HG03457 (cell line): ENCODE data around the gene PKP1.

Source experiments
- ATAC-seq: cut with Tn5 transposase; IDR thresholded peaks from one replicate; pipeline ENCODE4 v1.9.1; 2021; ENCODE audit warnings: moderate number of reproducible peaks; ENCODE audit not compliant: unreplicated experiment

Gene PKP1

DNA sequence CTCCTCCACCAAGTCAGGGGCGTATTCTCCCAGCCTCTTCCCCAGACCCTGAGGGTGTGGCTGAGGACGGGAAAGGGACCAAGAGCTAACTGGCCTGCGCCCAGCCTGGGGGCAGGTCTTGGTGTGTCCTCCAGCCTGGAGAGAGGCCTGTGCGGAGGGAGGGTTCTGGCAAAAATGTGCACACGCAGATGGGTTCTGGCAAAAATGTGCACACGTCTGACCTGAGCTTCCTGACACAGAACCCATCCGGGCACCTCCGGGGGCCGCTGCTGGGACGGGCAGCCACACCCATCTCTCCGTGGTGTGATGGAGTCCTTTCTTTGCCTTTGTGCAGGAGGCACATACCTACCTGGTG is 23.1 kb upstream of the PKP1 start:
- no peak for ATAC-seq

- ATAC-seq, result no peak
These were observed 22.5 kb upstream of the PKP1 start for GRCh38 chr1:201260648-201261311.

DNA sequence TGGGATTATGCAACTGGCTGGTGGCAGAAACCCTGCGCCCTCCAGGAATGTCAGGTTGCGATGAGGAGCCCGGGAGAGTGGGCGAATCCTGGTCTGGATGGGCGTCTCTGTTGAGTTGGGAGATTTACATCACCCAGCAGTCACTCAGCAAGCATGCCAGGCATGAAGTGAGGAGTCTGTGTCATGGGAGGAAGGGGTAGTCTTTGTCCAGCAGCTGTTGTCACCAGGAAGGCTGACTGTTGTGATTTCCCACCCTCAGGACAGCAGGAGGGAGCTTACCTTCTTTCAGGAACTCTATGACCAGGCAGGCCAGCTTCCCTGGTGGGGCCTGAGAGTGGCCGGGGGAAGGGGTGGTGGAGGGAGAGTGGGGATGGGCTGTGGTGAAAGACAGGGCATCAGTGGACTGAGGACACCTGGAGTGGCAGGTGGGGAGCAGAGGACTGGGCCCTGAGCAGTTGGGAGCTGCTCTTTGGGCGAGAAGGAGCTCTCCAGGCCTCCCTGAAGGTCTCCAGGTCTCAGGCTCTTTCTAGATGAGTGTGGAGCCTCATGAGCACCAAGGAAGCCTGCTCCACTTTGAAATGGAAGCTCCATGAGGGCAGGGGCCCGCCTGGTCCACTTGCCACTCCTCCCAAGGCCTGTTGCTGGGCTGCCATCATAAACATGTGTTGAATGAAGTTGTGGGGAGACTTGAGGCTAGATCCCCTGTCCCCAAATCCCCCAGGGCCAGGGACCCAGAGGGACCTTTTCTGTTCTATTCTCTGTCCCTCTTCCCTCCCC is 21.3 kb upstream of the PKP1 start:
- ATAC-seq, result no peak

- no peak for ATAC-seq
These were observed 20.2 kb upstream of the PKP1 start for GRCh38 chr1:201262963-201263608.

DNA sequence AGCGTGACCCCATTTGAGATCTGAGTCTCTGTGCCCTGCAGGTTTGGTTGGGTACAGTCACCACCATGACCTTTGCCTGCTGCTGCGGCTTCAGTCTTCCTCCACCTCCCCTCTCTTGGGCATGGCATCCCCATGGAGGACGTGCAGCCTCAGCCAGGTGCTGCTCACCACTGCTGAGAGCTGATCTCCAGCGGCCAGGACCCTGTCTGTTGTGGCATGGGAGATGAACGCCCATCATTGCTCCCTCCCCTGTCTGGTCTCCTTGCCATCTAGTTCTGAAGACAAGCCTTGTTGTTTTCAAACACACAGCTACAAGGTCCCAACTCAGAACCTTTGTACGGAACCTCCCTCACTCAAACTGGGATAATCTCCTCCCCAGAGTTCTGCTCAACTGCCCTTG is 19.2 kb upstream of the PKP1 start:
- no peak for ATAC-seq

DNA sequence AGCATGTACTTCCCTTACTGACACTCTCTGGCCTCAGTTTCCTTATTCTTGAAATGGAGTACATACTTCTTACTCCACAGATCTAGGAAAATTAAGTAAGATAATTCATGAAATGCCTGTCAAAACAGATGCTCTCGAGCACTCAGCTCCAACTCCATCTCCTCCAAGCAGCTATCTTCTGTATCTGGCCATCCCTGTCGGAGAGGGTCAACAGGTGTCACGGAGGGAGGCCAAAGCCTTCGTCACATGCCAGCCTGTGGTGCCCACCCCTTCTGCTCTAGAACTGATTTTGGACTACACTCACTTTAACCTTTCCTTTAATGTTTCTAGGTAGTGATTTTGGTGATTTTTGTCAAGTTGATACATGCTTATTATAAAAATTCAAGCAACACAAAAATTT is 18.8 kb upstream of the PKP1 start:
- ATAC-seq, result no peak

GRCh38 chr1:201265756-201266155 is 17.6 kb upstream of the PKP1 start:
- no peak for ATAC-seq

- ATAC-seq, result no peak
These were observed 17.0 kb upstream of the PKP1 start for GRCh38 chr1:201266276-201266675.

DNA sequence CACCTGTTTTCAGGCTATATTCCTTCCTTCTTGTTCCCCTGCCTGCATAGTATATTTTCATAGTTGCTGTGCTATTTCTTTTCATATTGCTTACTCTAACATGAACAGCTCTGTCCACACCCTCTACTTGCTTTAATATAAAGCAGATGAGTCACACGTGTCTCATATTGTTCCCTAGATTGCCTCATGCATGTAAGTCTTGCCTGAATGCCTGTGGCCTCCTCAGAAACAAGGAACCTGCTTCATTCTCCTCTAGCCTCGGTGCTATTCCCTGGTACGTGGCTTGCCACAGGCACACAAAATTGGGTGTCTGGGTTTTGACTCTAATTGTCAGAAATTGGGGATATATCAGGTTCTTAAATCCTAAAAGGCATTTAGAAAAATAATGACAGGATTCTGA is 16.5 kb upstream of the PKP1 start:
- no peak for ATAC-seq

GRCh38 chr1:201267481-201268229 is 15.7 kb upstream of the PKP1 start:
- no peak for ATAC-seq

DNA sequence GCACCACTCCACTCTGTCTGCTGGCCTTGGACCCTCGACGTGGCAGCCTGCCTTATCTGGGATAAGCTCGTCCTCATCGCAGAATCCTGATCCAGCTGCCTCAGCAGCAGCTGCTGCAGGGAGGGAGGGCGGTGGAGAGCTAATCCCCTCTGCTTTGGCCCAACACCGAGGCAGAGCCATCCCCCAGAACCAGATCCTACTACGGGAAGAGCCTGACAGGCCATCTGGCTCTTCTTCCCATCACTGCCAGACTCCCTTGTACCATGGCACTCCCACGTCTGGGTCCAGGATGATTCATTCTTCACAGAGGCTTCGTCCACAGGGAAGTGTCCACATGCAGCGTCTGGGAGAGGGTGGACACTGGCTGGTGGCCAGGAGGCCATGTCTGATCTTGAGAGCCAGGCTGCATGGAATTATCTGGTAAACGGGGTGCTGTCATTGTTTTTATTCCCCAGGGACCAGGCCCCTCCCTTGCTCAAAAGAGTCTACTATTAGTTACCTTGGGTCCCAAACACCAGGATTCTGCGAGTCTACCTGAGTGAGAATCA is 14.6 kb upstream of the PKP1 start:
- no peak for ATAC-seq

DNA sequence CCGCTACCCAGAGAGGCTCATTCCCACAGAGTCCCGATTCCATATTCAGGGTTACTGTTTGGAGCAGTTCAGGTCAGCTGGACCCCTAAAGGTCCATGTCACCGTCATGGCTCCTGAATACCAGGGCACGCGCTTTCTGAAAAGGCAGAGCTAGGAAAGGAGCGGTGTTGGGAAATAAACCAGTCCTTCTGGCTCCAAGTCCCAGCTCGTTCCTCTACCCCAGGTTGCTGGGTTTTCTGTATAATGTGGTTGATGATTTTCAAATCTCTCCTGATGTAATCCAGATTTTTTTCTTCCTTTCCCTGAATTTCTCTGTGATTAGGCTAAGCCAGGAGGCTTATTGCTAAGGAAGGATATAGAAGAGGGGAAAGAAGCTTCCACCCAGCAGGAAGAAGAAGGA is 14.0 kb upstream of the PKP1 start:
- no peak for ATAC-seq

DNA sequence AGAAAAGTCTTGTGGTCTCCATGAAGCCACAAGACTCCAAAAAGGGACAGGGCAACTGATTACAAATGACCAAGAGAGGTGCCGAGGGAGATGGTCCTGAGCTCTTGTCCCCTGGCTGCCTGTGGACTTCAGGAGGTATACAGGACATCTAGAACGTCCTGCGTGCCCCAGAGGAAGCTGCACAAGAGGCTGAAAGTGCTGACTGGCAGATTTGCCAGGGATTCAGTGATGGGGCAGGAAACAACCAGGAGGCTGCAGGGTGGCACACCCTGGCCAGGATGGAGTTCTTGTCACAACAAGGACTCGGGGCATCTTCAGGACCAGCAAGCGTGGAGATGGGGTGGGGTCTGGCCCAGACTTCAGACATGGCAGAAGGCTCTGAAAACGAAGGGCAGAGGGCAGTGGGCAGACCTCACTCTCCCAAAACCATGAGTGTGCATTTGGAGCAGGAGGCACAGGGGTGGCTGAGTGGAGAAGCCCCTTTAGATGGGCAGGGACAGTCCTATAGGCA is 13.4 kb upstream of the PKP1 start:
- ATAC-seq, result no peak

- no peak for ATAC-seq
These were observed 12.5 kb upstream of the PKP1 start for GRCh38 chr1:201270616-201271390.

DNA sequence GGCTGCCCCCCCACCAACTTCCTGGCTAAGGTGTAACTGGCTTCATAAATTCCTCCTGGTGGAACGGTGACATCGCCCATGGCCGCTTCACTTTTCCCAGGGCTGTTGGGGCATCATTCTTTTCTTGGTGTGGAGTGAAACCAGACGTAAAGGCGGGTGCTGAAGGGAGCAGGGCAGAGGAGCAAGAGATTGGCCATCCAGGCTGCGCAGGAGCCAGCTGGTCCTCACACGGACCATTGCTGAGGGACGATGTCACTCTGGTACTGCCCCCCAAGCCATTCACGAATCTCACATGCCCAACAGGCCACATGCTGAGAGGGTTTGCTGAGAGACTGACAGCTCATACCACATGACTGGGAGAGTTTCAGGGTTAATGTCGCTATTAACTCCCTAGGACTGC is 10.5 kb upstream of the PKP1 start:
- no peak for ATAC-seq

GRCh38 chr1:201274616-201275252 is 8.6 kb upstream of the PKP1 start:
- ATAC-seq, result no peak

- no peak for ATAC-seq
These were observed 8.0 kb upstream of the PKP1 start for GRCh38 chr1:201275253-201275666.

GRCh38 chr1:201276891-201277290 is 6.4 kb upstream of the PKP1 start:
- ATAC-seq, result no peak

DNA sequence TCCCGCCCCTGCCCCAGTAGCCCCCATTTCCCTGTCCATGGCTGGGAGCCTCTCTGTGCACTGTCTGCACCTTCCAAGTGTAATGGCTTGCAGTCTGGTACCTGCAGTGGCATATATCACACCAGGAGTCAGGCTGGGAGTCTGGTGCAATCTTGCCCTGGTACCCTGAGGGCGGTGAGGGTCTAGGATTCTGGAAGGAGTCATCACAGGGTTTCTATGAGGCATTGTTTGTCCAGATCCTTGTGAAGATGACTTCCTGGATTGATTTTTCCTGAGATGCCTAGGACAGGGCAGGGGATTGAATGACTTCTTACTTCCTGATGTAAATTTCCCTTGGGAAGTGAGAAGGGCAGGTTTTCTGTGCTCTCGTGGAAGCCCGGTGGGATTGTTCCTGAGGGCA is 5.9 kb upstream of the PKP1 start:
- no peak for ATAC-seq

- ATAC-seq, result no peak
These were observed 4.0 kb upstream of the PKP1 start for GRCh38 chr1:201279313-201279712.
